ENCODE results near the gene CXorf65.

The CXorf65 gene

DNA sequence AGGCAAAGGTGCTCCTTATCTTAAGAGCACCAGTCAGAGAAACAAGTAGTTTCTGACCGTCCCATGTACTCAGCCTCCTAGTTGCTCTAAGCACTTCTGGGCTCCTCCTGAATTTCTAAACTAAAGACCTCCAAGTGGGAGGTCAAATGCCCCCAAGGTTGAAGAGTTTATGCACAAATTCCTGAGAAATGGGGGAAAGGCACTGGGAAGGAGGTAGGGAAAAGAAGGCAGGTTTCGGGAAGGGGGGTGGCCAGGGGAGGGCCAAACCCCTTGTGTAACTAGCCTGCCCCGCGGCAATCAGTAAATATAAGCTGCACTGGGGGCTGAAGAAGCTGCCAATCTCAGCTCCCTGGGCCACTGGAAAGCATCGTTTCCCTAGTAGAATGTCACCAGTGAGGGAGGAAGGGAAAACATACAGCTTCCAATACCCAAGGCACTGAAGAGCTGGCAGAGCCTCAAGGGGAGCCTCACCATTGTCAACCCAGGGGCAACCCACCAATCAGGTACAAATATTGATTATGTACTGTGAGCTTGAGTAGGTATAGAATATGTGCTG is 7.5 kb downstream of the CXorf65 start:
- no peak for DNase-seq (ENCODE audit: extremely low read depth, low read depth)
- TF ChIP-seq CTCF (IDR thresholded peaks at IDR 0.05; ENCODE audit: low read depth, low read length), result no peak

DNA sequence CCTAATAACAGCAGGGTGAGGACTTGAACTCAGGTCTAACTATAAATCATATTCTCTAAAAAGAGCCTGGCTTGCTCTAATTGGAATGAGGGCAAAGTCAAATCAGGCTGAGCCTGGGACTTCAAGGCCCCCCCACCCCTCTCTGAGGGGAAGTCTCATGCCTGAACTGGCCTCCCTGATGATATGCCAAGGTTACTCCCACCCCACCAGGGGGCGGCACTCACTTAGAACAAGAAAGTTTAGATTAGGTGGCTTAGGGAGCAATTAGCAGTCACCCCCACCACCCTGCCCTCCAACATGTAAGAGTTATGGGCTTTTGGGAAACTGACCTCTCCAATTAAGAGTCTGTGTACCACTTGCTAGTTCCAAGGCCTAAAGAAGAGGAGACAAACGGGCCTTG is 8.2 kb downstream of the CXorf65 start:
- TF ChIP-seq CTCF (IDR thresholded peaks at IDR 0.05; ENCODE audit: low read depth, low read length), result peak; percentile 42
- no peak for DNase-seq (ENCODE audit: extremely low read depth, low read depth)

- no peak for DNase-seq (ENCODE audit: extremely low read depth, low read depth)
- TF ChIP-seq CTCF (IDR thresholded peaks at IDR 0.05; ENCODE audit: low read depth, low read length), result no peak
Observed at GRCh38 chrX:71096760-71097032, 9.8 kb downstream of the CXorf65 start.

- TF ChIP-seq CTCF (IDR thresholded peaks at IDR 0.05; ENCODE audit: low read depth, low read length), result no peak
- DNase-seq (ENCODE audit: extremely low read depth, low read depth), result no peak
Observed at GRCh38 chrX:71095981-71096759, 10.4 kb downstream of the CXorf65 start.

DNA sequence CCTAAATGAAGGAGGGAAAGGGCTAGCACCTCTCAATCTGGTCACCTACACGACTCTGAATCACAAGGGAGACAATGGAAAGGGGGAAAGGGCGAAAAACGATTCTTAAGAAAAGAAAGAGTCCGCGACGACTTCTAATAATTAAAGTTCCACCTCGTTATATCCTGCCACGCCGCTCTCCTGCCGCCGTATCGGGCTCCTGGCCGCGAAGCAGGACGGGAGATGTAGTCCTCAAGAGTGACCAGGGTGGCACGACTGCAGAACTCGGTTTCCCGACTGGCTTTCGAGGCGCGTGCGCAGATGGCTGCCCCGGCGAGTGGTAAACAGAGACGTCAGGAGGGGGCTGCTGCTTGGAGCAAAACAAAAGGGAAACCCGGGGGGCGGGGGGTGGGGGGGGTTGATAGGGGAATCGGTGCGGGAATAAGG is 11.0 kb downstream of the CXorf65 start, which contains the start of gene FOXO4:
TSS of gene FOXO4 (plus strand) at position 297 of the 426 bp plus-strand sequence. CDS start 678 bp downstream, outside the sequence.
- TF ChIP-seq CTCF (IDR thresholded peaks at IDR 0.05; ENCODE audit: low read depth, low read length), result no peak

DNA sequence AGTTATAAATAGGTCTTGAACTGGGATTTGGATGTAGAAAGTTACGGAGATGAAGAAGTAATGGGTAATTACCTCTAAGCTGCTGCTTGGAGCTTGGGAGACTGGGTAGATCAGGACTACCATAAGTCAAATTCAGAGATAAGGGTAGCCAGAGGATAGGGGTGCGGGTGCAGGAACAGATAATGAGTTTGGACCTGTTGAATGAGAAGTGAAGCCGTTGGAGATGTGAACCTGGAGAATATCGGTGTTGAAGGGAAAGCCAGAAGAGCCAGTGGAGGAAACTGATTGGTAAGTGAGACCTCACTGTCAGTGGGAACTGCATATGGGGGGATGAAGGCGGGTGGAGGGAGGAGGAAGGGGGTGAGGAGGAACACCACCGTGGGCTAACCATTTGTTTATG is 11.5 kb downstream of the CXorf65 start:
- no peak for TF ChIP-seq CTCF (IDR thresholded peaks at IDR 0.05; ENCODE audit: low read depth, low read length)
- no peak for DNase-seq (ENCODE audit: extremely low read depth, low read depth)

More for the DNA sequence above, 11.0 kb downstream of the CXorf65 start, which contains the start of gene FOXO4:
- peak; percentile 52 for DNase-seq (ENCODE audit: extremely low read depth, low read depth)

DNA sequence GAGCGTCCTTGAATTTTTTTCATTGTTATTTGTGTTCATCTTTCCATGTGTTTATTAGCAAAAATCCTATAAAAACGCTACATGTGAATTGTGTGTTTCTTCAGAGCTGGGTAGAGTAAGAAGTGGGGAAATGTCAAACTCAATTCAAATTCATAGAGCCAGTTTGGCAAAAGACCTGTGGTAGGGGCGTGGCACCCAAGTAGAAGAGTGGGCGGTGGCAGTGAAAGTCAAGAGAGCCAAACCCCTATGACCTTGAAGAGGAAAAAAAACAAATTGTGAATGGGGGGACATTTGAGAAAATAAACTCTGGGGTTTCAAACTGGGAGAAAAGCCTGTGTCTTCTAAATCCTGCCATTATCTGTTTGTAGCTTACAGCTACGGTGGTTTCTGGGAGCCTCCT is 15.3 kb downstream of the CXorf65 start:
- no peak for TF ChIP-seq CTCF (IDR thresholded peaks at IDR 0.05; ENCODE audit: low read depth, low read length)
- DNase-seq (ENCODE audit: extremely low read depth, low read depth), result no peak

Data from AG09319 (cell line).